ENCODE results near the gene GALNT18.

DNA sequence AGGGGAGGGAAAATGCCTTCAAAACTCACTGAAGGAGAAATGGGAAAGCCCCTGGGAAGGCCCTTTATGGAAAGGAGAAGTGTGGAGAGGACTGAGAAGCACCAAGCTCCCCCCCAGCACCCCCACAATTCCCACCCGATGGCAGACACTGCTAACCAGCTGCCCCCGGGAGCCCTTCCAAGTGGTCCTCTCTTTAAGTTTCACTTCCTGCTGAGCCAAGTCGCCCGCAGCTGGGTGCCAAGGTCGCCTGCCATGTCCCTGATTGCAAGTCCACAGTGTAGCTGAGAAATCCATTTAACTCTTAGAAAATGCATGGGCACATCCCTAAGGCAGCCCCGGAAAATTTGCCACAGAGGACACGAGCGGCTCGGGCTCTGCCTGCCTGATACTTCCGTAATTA, 68.2 kb downstream of the GALNT18 start:
- TF ChIP-seq, protein P1, sequence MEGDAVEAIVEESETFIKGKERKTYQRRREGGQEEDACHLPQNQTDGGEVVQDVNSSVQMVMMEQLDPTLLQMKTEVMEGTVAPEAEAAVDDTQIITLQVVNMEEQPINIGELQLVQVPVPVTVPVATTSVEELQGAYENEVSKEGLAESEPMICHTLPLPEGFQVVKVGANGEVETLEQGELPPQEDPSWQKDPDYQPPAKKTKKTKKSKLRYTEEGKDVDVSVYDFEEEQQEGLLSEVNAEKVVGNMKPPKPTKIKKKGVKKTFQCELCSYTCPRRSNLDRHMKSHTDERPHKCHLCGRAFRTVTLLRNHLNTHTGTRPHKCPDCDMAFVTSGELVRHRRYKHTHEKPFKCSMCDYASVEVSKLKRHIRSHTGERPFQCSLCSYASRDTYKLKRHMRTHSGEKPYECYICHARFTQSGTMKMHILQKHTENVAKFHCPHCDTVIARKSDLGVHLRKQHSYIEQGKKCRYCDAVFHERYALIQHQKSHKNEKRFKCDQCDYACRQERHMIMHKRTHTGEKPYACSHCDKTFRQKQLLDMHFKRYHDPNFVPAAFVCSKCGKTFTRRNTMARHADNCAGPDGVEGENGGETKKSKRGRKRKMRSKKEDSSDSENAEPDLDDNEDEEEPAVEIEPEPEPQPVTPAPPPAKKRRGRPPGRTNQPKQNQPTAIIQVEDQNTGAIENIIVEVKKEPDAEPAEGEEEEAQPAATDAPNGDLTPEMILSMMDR (IDR thresholded peaks at IDR 0.05; ENCODE audit: low read length): no peak
- no peak for TF ChIP-seq EZH2phosphoT487 (IDR thresholded peaks at IDR 0.05; ENCODE audit: low read length)
